Bronchial epithelial cell (primary cell): ENCODE measurements around the gene CTU1. TPM values are rescaled to one million over a fixed set of nuclear protein-coding genes. Genes with fewer than 3 reads are reported as not detected.

Experiments used
- DNase-seq: peaks from one replicate; pipeline ENCODE4 v3.0.0-alpha.2; 2010; ENCODE audit warnings: low read depth
- FAIRE-seq: peaks from 2 replicates; lab custom pipeline; 2011; peaks lifted over from hg19 to GRCh38; lab: Jason Lieb, UNC
- H3K27me3 ChIP-seq: 2 replicates; pipeline ENCODE4 v1.5.1; 2011; ENCODE audit warnings: low read length; ENCODE audit not compliant: control insufficient read depth, insufficient read depth
- H3K36me3 ChIP-seq: 2 replicates; pipeline ENCODE4 v1.5.1; 2011; ENCODE audit warnings: low read length; ENCODE audit not compliant: control insufficient read depth, insufficient read depth
- H3K4me3 ChIP-seq: 2 replicates; pipeline ENCODE4 v1.5.1; 2011; ENCODE audit warnings: mild to moderate bottlenecking, low read depth, low read length, control low read depth
- total RNA-seq: library from RNA; depleted of rRNA; stranded (reverse); fragments of >200 nt; gene quantifications from 2 replicates; pipeline ENCODE4 v1.2.1, GENCODE V29; 2014
- TF ChIP-seq, protein P1 (sequence below): IDR thresholded peaks from 2 replicates; pipeline ENCODE4 v1.5.1; 2011; ENCODE audit warnings: mild to moderate bottlenecking, moderate library complexity, low read length, control low read depth, inconsistent platforms; ENCODE audit not compliant: insufficient read depth, severe bottlenecking

CTU1 gene
- total RNA-seq, 1 donor from 2014 or later = 7.6 TPM

DNA sequence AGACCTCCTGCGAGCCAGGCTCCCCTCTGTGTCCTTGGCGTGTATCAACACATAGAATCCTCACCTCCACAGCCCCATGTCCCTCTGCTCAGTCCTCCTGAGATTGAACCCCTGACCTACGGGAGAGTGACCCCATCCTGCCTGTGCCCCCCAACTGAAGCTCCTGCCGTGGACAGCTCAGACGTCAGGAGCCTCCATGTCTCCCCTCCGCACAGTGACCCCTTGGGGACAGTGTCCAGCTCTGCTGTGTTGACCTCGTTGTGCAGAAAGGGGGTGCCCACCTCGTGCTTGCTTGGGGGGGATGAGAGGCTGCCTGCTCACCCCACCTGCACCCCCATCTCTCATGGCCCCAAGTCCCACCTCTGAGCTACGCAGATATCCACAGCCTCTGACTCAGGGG, 16.0 kb upstream of the CTU1 start:
- no peak for FAIRE-seq

DNA sequence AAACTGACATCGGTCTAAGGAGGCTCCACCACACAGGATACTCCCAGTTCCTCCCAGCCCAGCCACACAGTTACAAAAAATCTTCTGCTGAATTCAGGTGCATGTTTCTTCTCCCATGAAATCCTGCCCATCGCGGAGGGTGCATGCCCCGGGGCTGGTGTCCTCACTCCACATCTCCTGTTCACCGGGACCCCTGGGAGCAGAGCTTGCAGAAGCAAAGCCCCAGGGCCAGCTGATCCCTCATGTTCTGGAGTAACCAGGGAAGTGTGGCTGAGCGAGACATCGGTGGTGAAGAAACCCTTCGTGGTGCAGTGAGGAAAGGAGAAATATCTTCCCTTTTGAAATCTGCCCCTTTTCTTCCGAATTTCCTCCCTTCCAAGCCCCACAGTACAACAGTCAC, 15.6 kb upstream of the CTU1 start:
- Histone ChIP-seq H3K4me3 (no peak overlapping the region), H3K27me3 (no peaks in the 10 kb centered on the region), H3K36me3 (no peaks in the 10 kb centered on the region)
- FAIRE-seq (no peak), DNase-seq (no peak)
- TF ChIP-seq, protein P1, sequence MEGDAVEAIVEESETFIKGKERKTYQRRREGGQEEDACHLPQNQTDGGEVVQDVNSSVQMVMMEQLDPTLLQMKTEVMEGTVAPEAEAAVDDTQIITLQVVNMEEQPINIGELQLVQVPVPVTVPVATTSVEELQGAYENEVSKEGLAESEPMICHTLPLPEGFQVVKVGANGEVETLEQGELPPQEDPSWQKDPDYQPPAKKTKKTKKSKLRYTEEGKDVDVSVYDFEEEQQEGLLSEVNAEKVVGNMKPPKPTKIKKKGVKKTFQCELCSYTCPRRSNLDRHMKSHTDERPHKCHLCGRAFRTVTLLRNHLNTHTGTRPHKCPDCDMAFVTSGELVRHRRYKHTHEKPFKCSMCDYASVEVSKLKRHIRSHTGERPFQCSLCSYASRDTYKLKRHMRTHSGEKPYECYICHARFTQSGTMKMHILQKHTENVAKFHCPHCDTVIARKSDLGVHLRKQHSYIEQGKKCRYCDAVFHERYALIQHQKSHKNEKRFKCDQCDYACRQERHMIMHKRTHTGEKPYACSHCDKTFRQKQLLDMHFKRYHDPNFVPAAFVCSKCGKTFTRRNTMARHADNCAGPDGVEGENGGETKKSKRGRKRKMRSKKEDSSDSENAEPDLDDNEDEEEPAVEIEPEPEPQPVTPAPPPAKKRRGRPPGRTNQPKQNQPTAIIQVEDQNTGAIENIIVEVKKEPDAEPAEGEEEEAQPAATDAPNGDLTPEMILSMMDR = no peak

More for the DNA sequence above, 16.0 kb upstream of the CTU1 start:
- Histone ChIP-seq H3K27me3 (no peaks in the 10 kb centered on the region), H3K36me3 (no peaks in the 10 kb centered on the region), H3K4me3 (no peak overlapping the region)
- no peak for DNase-seq
- TF ChIP-seq, protein P1 = no peak

DNA sequence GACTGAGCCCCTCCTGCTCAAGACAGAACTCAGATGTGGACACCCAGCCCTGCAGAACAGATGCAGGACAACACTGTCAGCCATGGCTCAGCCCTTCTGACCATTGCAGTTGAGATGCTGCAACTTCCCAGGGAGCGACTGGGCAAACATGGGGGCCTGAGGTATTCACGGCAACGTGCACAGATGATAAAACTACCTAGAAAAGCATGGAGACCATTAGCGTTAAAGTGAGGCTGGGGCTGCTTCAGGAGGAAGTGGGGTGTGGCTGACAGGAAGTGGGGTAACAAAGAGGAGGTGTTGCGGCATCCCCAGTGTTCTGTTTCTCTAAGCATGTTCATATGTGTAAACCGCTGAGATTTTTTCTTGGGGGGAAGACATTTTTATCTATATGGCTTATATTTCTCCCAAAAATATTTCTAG, 15.2 kb upstream of the CTU1 start:
- H3K36me3 ChIP-seq = no peaks in the 10 kb centered on the region
- DNase-seq = no peak
- H3K27me3 ChIP-seq = no peaks in the 10 kb centered on the region
- no peak for FAIRE-seq
- no peak overlapping the region for H3K4me3 ChIP-seq
- TF ChIP-seq, protein P1 = no peak

DNA sequence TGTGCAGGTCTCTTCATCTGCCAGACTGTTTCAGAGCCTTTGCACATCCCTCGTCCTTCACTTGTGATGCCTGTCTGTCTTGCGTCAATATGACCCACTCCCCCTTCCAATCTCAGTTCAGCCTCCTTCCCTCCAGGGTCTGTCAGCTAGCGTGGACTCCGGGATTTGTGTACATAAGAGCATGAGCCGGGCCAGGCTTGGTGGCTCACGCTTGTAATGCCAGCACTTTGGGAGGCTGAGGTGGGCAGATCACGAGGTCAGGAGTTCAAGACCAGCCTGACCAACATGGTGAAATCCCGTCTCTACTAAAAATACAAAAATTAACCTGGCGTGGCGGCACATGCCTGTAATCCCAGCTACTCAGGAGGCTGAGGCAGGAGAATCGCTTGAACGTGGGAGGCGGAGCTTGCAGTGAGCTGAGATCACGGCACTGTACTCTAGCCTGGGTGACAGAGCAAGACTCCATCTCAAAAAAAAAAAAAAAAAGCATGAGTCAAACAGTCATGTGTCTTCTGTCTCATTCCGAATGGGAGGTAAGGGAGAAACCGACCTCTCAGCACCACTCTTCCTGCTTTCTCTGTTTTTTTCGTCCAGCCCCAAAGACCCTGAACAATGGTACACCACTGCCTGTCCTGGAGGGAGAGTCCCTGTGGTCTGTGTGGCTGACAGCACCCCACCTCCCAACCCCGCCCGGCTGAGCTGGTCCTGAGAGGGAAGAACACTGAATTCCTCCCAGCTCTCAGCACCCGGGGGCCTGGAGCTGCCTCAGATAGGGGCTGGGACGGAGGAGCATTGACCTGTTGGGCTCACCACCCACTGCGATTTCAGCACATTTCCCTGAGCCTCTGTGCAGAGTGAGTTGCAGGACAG, 14.1 kb upstream of the CTU1 start:
- H3K4me3 ChIP-seq = no peak overlapping the region
- peak; percentile 12 for DNase-seq
- FAIRE-seq = no peak
- TF ChIP-seq, protein P1 = no peak
- no peaks in the 10 kb centered on the region for H3K36me3 ChIP-seq
- H3K27me3 ChIP-seq = no peaks in the 10 kb centered on the region

DNA sequence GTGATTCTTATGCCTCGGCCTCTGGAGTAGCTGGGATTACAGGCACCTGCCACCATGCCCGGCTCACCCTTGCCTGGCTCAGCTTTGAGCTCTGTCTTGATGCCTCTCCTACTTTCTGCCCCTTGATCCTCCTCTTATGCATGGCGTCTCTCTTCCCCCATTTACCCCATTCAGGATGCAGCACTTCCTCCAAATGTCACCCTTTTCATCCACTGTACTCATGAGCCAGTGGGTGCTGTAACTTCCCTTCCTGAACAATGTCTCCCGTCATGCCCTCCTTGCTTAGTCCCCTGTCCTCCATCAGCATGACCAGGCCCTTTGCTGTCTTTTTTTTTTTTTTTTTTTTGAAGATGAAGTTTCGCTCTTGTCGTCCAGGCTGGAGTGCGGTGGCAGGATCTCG, 13.0 kb upstream of the CTU1 start:
- DNase-seq = no peak
- no peak for FAIRE-seq

More for the DNA sequence above, 13.0 kb upstream of the CTU1 start:
- H3K27me3 ChIP-seq = no peaks in the 10 kb centered on the region
- H3K36me3 ChIP-seq = no peaks in the 10 kb centered on the region
- H3K4me3 ChIP-seq = no peak overlapping the region
- TF ChIP-seq, protein P1 = no peak
